ENCODE measurements around the gene DNAJB12.
"Not testable (repeated sequence)": the region's sequence is repeated elsewhere in the genome, so short reads cannot be mapped to it uniquely, and the experiment has no call there.

The DNAJB12 gene

GRCh38 chr10:72328829-72329204 is 25.9 kb downstream of the DNAJB12 start:
- TF ChIP-seq EZH2phosphoT487 (IDR thresholded peaks at IDR 0.05; ENCODE audit: low read depth) (no peak), CTCF (IDR thresholded peaks at IDR 0.05; ENCODE audit: low read depth, low read length) (no peak)
- H4K20me1 ChIP-seq (ENCODE audit: insufficient read depth, low read length): no peaks in the 10 kb centered on the region
- H3K4me1 ChIP-seq (ENCODE audit: low read length): peaks cover 57% of the 10 kb centered on the region
- peaks cover 3% of the 10 kb centered on the region for H3K36me3 ChIP-seq (replicated peaks; ENCODE audit: low read depth, low read length)
- H3K27ac ChIP-seq (ENCODE audit: low read length): no peak overlapping the region
- no peak overlapping the region for H3K4me2 ChIP-seq (ENCODE audit: low read length)
- no peaks in the 10 kb centered on the region; the same call in 1 of the 2 replicates for H3K9me3 ChIP-seq (ENCODE audit: insufficient read depth, low read length)
- no peaks in the 10 kb centered on the region for H3K27me3 ChIP-seq (ENCODE audit: low read depth, low read length)
- no peaks in the 10 kb centered on the region for H3K79me2 ChIP-seq (ENCODE audit: low read length)
- no peak overlapping the region for H3K4me3 ChIP-seq (ENCODE audit: low read length)
- H3K9ac ChIP-seq (ENCODE audit: low read length): no peak overlapping the region
- H2AFZ ChIP-seq (ENCODE audit: low read depth, low read length): no peak overlapping the region

- Histone ChIP-seq H3K4me1 (ENCODE audit: low read length) (peaks cover 57% of the 10 kb centered on the region), H3K9ac (ENCODE audit: low read length) (peak overlapping the region; percentile 10; the same call in 1 of the 2 replicates), H3K79me2 (ENCODE audit: low read length) (no peaks in the 10 kb centered on the region), H3K27me3 (ENCODE audit: low read depth, low read length) (no peaks in the 10 kb centered on the region), H3K36me3 (replicated peaks; ENCODE audit: low read depth, low read length) (peaks cover 1% of the 10 kb centered on the region), H3K4me2 (ENCODE audit: low read length) (no peak overlapping the region), H2AFZ (ENCODE audit: low read depth, low read length) (no peak overlapping the region; the same call in 1 of the 2 replicates), H3K9me3 (ENCODE audit: insufficient read depth, low read length) (no peaks in the 10 kb centered on the region; the same call in 1 of the 2 replicates), H3K4me3 (ENCODE audit: low read length) (no peak overlapping the region), H3K27ac (ENCODE audit: low read length) (no peak overlapping the region), H4K20me1 (ENCODE audit: insufficient read depth, low read length) (no peaks in the 10 kb centered on the region)
- TF ChIP-seq CTCF (IDR thresholded peaks at IDR 0.05; ENCODE audit: low read depth, low read length): peak; percentile 51
- no peak for TF ChIP-seq EZH2phosphoT487 (IDR thresholded peaks at IDR 0.05; ENCODE audit: low read depth)
These were observed 26.5 kb downstream of the DNAJB12 start for GRCh38 chr10:72328045-72328828.

GRCh38 chr10:72326665-72327603 is 27.8 kb downstream of the DNAJB12 start:
- not testable (repeated sequence) for H3K27ac ChIP-seq (ENCODE audit: low read length); H3K9me3 ChIP-seq (ENCODE audit: insufficient read depth, low read length); H3K79me2 ChIP-seq (ENCODE audit: low read length); H3K27me3 ChIP-seq (ENCODE audit: low read depth, low read length); H3K9ac ChIP-seq (ENCODE audit: low read length); H2AFZ ChIP-seq (ENCODE audit: low read depth, low read length); H3K4me2 ChIP-seq (ENCODE audit: low read length); H3K36me3 ChIP-seq (replicated peaks; ENCODE audit: low read depth, low read length); H4K20me1 ChIP-seq (ENCODE audit: insufficient read depth, low read length); H3K4me3 ChIP-seq (ENCODE audit: low read length)
- peaks cover 58% of the 10 kb centered on the region for H3K4me1 ChIP-seq (ENCODE audit: low read length)

- H2AFZ ChIP-seq (ENCODE audit: low read depth, low read length); H3K27ac ChIP-seq (ENCODE audit: low read length): not testable (repeated sequence)
These were observed 29.2 kb downstream of the DNAJB12 start for GRCh38 chr10:72325243-72326175.

More at GRCh38 chr10:72325243-72326175, 29.2 kb downstream of the DNAJB12 start:
- H3K9me3 ChIP-seq (ENCODE audit: insufficient read depth, low read length); H3K4me3 ChIP-seq (ENCODE audit: low read length); H3K27me3 ChIP-seq (ENCODE audit: low read depth, low read length); H3K4me2 ChIP-seq (ENCODE audit: low read length); H3K36me3 ChIP-seq (replicated peaks; ENCODE audit: low read depth, low read length); H3K9ac ChIP-seq (ENCODE audit: low read length); H3K79me2 ChIP-seq (ENCODE audit: low read length); H4K20me1 ChIP-seq (ENCODE audit: insufficient read depth, low read length): not testable (repeated sequence)
- peaks cover 59% of the 10 kb centered on the region for H3K4me1 ChIP-seq (ENCODE audit: low read length)

All from OCI-LY3 (cell line).